Pulmonary artery endothelial cell (primary cell): ENCODE data around the gene KCND2. TPM values are rescaled to one million over a fixed set of nuclear protein-coding genes. Genes with fewer than 3 reads are reported as not detected.
"Not testable (repeated sequence)": the region's sequence is repeated elsewhere in the genome, so short reads cannot be mapped to it uniquely, and the experiment has no call there.

ENCODE experiments used
- DNase-seq: peaks from one replicate; pipeline ENCODE4 v3.0.0-alpha.2; 2011; ENCODE audit warnings: low read depth, low spot score
- total RNA-seq: library from RNA; depleted of rRNA; stranded (reverse); fragments of >200 nt; gene quantifications from 2 replicates; pipeline ENCODE4 v1.2.3, GENCODE V29; 2014

KCND2 gene
- total RNA-seq, 1 donor from 2014 or later: not detected

- no peak for DNase-seq
These were observed 427.8 kb downstream of the KCND2 start for GRCh38 chr7:120700796-120701195.

- DNase-seq: not testable (repeated sequence)
These were observed 429.4 kb downstream of the KCND2 start for GRCh38 chr7:120702408-120702807.

GRCh38 chr7:120703585-120704240 lies 430.7 kb downstream of the KCND2 start:
- DNase-seq: no peak

GRCh38 chr7:120709252-120709971 lies 436.4 kb downstream of the KCND2 start:
- no peak for DNase-seq

GRCh38 chr7:120709972-120710320 lies 437.0 kb downstream of the KCND2 start:
- no peak for DNase-seq

GRCh38 chr7:120714945-120715344 lies 442.0 kb downstream of the KCND2 start:
- no peak for DNase-seq

- no peak for DNase-seq
These were observed 443.3 kb downstream of the KCND2 start for GRCh38 chr7:120716307-120716706.

- no peak for DNase-seq
These were observed 444.2 kb downstream of the KCND2 start for GRCh38 chr7:120717166-120717565.

- DNase-seq: no peak
These were observed 445.4 kb downstream of the KCND2 start for GRCh38 chr7:120718361-120718760.

GRCh38 chr7:120720317-120720716 lies 447.3 kb downstream of the KCND2 start:
- no peak for DNase-seq

- DNase-seq: no peak
These were observed 450.8 kb downstream of the KCND2 start for GRCh38 chr7:120723465-120724385.

GRCh38 chr7:120724448-120724847 lies 451.5 kb downstream of the KCND2 start:
- no peak for DNase-seq

GRCh38 chr7:120724955-120725354 lies 452.0 kb downstream of the KCND2 start:
- no peak for DNase-seq

- no peak for DNase-seq
These were observed 452.5 kb downstream of the KCND2 start for GRCh38 chr7:120725376-120726039.

GRCh38 chr7:120729245-120729644 lies 456.3 kb downstream of the KCND2 start:
- DNase-seq: no peak

- DNase-seq: no peak
These were observed 458.3 kb downstream of the KCND2 start for GRCh38 chr7:120731271-120731670.

GRCh38 chr7:120732256-120732655 lies 459.3 kb downstream of the KCND2 start:
- no peak for DNase-seq

- no peak for DNase-seq
These were observed 460.2 kb downstream of the KCND2 start for GRCh38 chr7:120733143-120733542.

GRCh38 chr7:120733835-120734234 lies 460.9 kb downstream of the KCND2 start:
- no peak for DNase-seq

GRCh38 chr7:120735791-120736190 lies 462.8 kb downstream of the KCND2 start:
- DNase-seq: no peak

- DNase-seq: no peak
These were observed 465.8 kb downstream of the KCND2 start for GRCh38 chr7:120738816-120739215.

GRCh38 chr7:120740348-120740747 lies 467.4 kb downstream of the KCND2 start:
- DNase-seq: no peak
